Fibroblast of lung (primary cell): ENCODE results near the gene PLCXD1.

Experiments
- EZH2 ChIP-seq: IDR thresholded peaks from 2 replicates; pipeline ENCODE4 v1.5.1; 2012; ENCODE audit warnings: low read length, control low read depth, mild to moderate bottlenecking; ENCODE audit errors: missing control alignments
- TF ChIP-seq, protein P1 (sequence below), 2 donors: IDR thresholded peaks in 1 of 2; conservative IDR thresholded peaks in 1 of 2; 1 replicate in 1 of 2; 2 replicates in 1 of 2; pipeline ENCODE4 v1.5.1; 2011 to 2012; ENCODE audit warnings: low read length in 2 of 2, control low read depth in 1 of 2, inconsistent platforms in 1 of 2, low read depth in 1 of 2, mild to moderate bottlenecking in 1 of 2

GRCh38 chrX:336227-336626, 55.0 kb downstream of the PLCXD1 start:
- TF ChIP-seq, protein P1, sequence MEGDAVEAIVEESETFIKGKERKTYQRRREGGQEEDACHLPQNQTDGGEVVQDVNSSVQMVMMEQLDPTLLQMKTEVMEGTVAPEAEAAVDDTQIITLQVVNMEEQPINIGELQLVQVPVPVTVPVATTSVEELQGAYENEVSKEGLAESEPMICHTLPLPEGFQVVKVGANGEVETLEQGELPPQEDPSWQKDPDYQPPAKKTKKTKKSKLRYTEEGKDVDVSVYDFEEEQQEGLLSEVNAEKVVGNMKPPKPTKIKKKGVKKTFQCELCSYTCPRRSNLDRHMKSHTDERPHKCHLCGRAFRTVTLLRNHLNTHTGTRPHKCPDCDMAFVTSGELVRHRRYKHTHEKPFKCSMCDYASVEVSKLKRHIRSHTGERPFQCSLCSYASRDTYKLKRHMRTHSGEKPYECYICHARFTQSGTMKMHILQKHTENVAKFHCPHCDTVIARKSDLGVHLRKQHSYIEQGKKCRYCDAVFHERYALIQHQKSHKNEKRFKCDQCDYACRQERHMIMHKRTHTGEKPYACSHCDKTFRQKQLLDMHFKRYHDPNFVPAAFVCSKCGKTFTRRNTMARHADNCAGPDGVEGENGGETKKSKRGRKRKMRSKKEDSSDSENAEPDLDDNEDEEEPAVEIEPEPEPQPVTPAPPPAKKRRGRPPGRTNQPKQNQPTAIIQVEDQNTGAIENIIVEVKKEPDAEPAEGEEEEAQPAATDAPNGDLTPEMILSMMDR (conservative IDR thresholded peaks at IDR 0.05 in 1 of 2, IDR thresholded peaks at IDR 0.05 in 1 of 2; ENCODE audit: low read depth in 1 of 2, low read length in 2 of 2), result no peak
- no peak for TF ChIP-seq EZH2
